HG02571 (cell line): ENCODE data around the gene OGT.
"Not testable (repeated sequence)": the region's sequence is repeated elsewhere in the genome, so short reads cannot be mapped to it uniquely, and the experiment has no call there.

Experiments used
- ATAC-seq: cut with Tn5 transposase; IDR thresholded peaks from one replicate; pipeline ENCODE4 v1.9.1; 2021; ENCODE audit warnings: mild to moderate bottlenecking, moderate library complexity; ENCODE audit not compliant: unreplicated experiment

The OGT gene

GRCh38 chrX:71537743-71538142, 4.8 kb downstream of the OGT start:
- no peak for ATAC-seq

- ATAC-seq: peak; percentile 22
Measured at GRCh38 chrX:71540801-71541200, 7.9 kb downstream of the OGT start.

- peak; percentile 61 for ATAC-seq
Measured at GRCh38 chrX:71541210-71542022, 8.5 kb downstream of the OGT start.

- no peak for ATAC-seq
Measured at GRCh38 chrX:71542411-71542810, 9.5 kb downstream of the OGT start.

GRCh38 chrX:71542825-71543224, 9.9 kb downstream of the OGT start:
- ATAC-seq: no peak

- no peak for ATAC-seq
Measured at GRCh38 chrX:71543316-71543715, 10.4 kb downstream of the OGT start.

- ATAC-seq: no peak
Measured at GRCh38 chrX:71545364-71545763, 12.5 kb downstream of the OGT start.

GRCh38 chrX:71546879-71547278, 14.0 kb downstream of the OGT start:
- no peak for ATAC-seq

GRCh38 chrX:71547339-71547738, 14.4 kb downstream of the OGT start:
- no peak for ATAC-seq

- ATAC-seq: no peak
Measured at GRCh38 chrX:71549986-71550385, 17.1 kb downstream of the OGT start.

- no peak for ATAC-seq
Measured at GRCh38 chrX:71550578-71550977, 17.7 kb downstream of the OGT start.

GRCh38 chrX:71556036-71556435, 23.1 kb downstream of the OGT start:
- ATAC-seq: no peak

GRCh38 chrX:71558920-71559319, 26.0 kb downstream of the OGT start:
- ATAC-seq: no peak

- not testable (repeated sequence) for ATAC-seq
Measured at GRCh38 chrX:71559773-71560172, 26.9 kb downstream of the OGT start.

GRCh38 chrX:71563921-71564320, 31.0 kb downstream of the OGT start:
- no peak for ATAC-seq

- no peak for ATAC-seq
Measured at GRCh38 chrX:71565474-71566041, 32.7 kb downstream of the OGT start.

GRCh38 chrX:71571390-71571789, 38.5 kb downstream of the OGT start:
- ATAC-seq: not testable (repeated sequence)

GRCh38 chrX:71573590-71573989, 40.7 kb downstream of the OGT start:
- ATAC-seq: no peak

- ATAC-seq: no peak
Measured at GRCh38 chrX:71577682-71578081, 44.8 kb downstream of the OGT start.

GRCh38 chrX:71578253-71579135, 45.6 kb downstream of the OGT start, which contains the start of gene GCNA:
TSS of gene GCNA (plus strand) at chrX:71578437. CDS start at chrX:71580822, 2,385 bp downstream.
- ATAC-seq: no peak
